Measurements from ENCODE around the gene SLC25A28.
"Not testable (repeated sequence)": the region's sequence is repeated elsewhere in the genome, so short reads cannot be mapped to it uniquely, and the experiment has no call there.

Gene SLC25A28

GRCh38 chr10:99629625-99629978 lies 9.4 kb upstream of the SLC25A28 start:
- FAIRE-seq: peak; percentile 65
- no peak for DNase-seq (ENCODE audit: insufficient read length, low spot score)

GRCh38 chr10:99628923-99629624 lies 8.8 kb upstream of the SLC25A28 start:
- DNase-seq (ENCODE audit: insufficient read length, low spot score) (no peak), FAIRE-seq (no peak)
- TF ChIP-seq POLR2AphosphoS5 (IDR thresholded peaks at IDR 0.05; ENCODE audit: low read depth, low read length) (no peak), POLR2A (IDR thresholded peaks at IDR 0.05; ENCODE audit: low read depth, low read length) (no peak), SPI1 (IDR thresholded peaks at IDR 0.05; ENCODE audit: low read depth, low read length) (no peak), POU2F2 (IDR thresholded peaks at IDR 0.05; ENCODE audit: low read depth, low read length) (no peak), TAF1 (IDR thresholded peaks at IDR 0.05; ENCODE audit: low read depth, low read length) (no peak), PAX5 (IDR thresholded peaks at IDR 0.05; ENCODE audit: insufficient read depth, low read length, severe bottlenecking) (no peak)

More at GRCh38 chr10:99629625-99629978, 9.4 kb upstream of the SLC25A28 start:
- TF ChIP-seq TAF1 (IDR thresholded peaks at IDR 0.05; ENCODE audit: low read depth, low read length) (no peak), SPI1 (IDR thresholded peaks at IDR 0.05; ENCODE audit: low read depth, low read length) (no peak), POLR2A (IDR thresholded peaks at IDR 0.05; ENCODE audit: low read depth, low read length) (no peak)

- not testable (repeated sequence) for DNase-seq (ENCODE audit: insufficient read length, low spot score); FAIRE-seq
These were observed 4.9 kb upstream of the SLC25A28 start for GRCh38 chr10:99625124-99625523.

GRCh38 chr10:99623919-99624318 lies 3.7 kb upstream of the SLC25A28 start:
- FAIRE-seq (no peak), DNase-seq (ENCODE audit: insufficient read length, low spot score) (no peak)
- TF ChIP-seq POU2F2 (IDR thresholded peaks at IDR 0.05; ENCODE audit: low read depth, low read length) (no peak), TAF1 (IDR thresholded peaks at IDR 0.05; ENCODE audit: low read depth, low read length) (no peak), POLR2AphosphoS5 (IDR thresholded peaks at IDR 0.05; ENCODE audit: low read depth, low read length) (no peak), POLR2A (IDR thresholded peaks at IDR 0.05; ENCODE audit: low read depth, low read length) (no peak)

- DNase-seq (ENCODE audit: insufficient read length, low spot score) (no peak), FAIRE-seq (no peak)
- TF ChIP-seq POLR2A (IDR thresholded peaks at IDR 0.05; ENCODE audit: low read depth, low read length) (no peak), TAF1 (IDR thresholded peaks at IDR 0.05; ENCODE audit: low read depth, low read length) (no peak), POLR2AphosphoS5 (IDR thresholded peaks at IDR 0.05; ENCODE audit: low read depth, low read length) (0 out of 2 replicates have a peak, but pooled peaks have one; percentile 7), POU2F2 (IDR thresholded peaks at IDR 0.05; ENCODE audit: low read depth, low read length) (no peak)
These were observed 1.4 kb upstream of the SLC25A28 start for GRCh38 chr10:99621454-99622251.

- peak; percentile 87 for TF ChIP-seq POLR2AphosphoS5 (IDR thresholded peaks at IDR 0.05; ENCODE audit: low read depth, low read length)
- no peak for TF ChIP-seq PAX5 (IDR thresholded peaks at IDR 0.05; ENCODE audit: insufficient read depth, low read length, severe bottlenecking)
- peak; percentile 80 for TF ChIP-seq POLR2A (IDR thresholded peaks at IDR 0.05; ENCODE audit: low read depth, low read length)
- TF ChIP-seq TAF1 (IDR thresholded peaks at IDR 0.05; ENCODE audit: low read depth, low read length): peak; percentile 61; the same call in 1 of the 2 replicates
- peak; percentile 22 for TF ChIP-seq POU2F2 (IDR thresholded peaks at IDR 0.05; ENCODE audit: low read depth, low read length)
- 0 out of 2 replicates have a peak, but pooled peaks have one; percentile 17 for TF ChIP-seq SPI1 (IDR thresholded peaks at IDR 0.05; ENCODE audit: low read depth, low read length)
- DNase-seq (ENCODE audit: insufficient read length, low spot score): peak; percentile 82
- no peak for FAIRE-seq
These were observed 643 bp upstream of the SLC25A28 start for GRCh38 chr10:99620711-99621453.

- FAIRE-seq: peak; percentile 68
- TF ChIP-seq SPI1 (IDR thresholded peaks at IDR 0.05; ENCODE audit: low read depth, low read length): 0 out of 2 replicates have a peak, but pooled peaks have one; percentile 48
- no peak for TF ChIP-seq PAX5 (IDR thresholded peaks at IDR 0.05; ENCODE audit: insufficient read depth, low read length, severe bottlenecking)
- TF ChIP-seq POLR2AphosphoS5 (IDR thresholded peaks at IDR 0.05; ENCODE audit: low read depth, low read length): no peak
- no peak for DNase-seq (ENCODE audit: insufficient read length, low spot score)
These were observed 994 bp downstream of the SLC25A28 start for GRCh38 chr10:99619090-99619800.

- FAIRE-seq (no peak), DNase-seq (ENCODE audit: insufficient read length, low spot score) (no peak)
- TF ChIP-seq TAF1 (IDR thresholded peaks at IDR 0.05; ENCODE audit: low read depth, low read length): no peak
- TF ChIP-seq POLR2A (IDR thresholded peaks at IDR 0.05; ENCODE audit: low read depth, low read length): no peak
- TF ChIP-seq POLR2AphosphoS5 (IDR thresholded peaks at IDR 0.05; ENCODE audit: low read depth, low read length): no peak
- TF ChIP-seq POU2F2 (IDR thresholded peaks at IDR 0.05; ENCODE audit: low read depth, low read length): no peak
- no peak for TF ChIP-seq PAX5 (IDR thresholded peaks at IDR 0.05; ENCODE audit: insufficient read depth, low read length, severe bottlenecking)
- TF ChIP-seq SPI1 (IDR thresholded peaks at IDR 0.05; ENCODE audit: low read depth, low read length): no peak
These were observed 2.5 kb downstream of the SLC25A28 start for GRCh38 chr10:99617696-99618095.

- FAIRE-seq (no peak), DNase-seq (ENCODE audit: insufficient read length, low spot score) (no peak)
- TF ChIP-seq TAF1 (IDR thresholded peaks at IDR 0.05; ENCODE audit: low read depth, low read length) (no peak), POLR2A (IDR thresholded peaks at IDR 0.05; ENCODE audit: low read depth, low read length) (no peak), SPI1 (IDR thresholded peaks at IDR 0.05; ENCODE audit: low read depth, low read length) (no peak), PAX5 (IDR thresholded peaks at IDR 0.05; ENCODE audit: insufficient read depth, low read length, severe bottlenecking) (no peak), POU2F2 (IDR thresholded peaks at IDR 0.05; ENCODE audit: low read depth, low read length) (no peak), POLR2AphosphoS5 (IDR thresholded peaks at IDR 0.05; ENCODE audit: low read depth, low read length) (no peak)
These were observed 4.8 kb downstream of the SLC25A28 start for GRCh38 chr10:99615426-99615825.

Measured in GM12891 (cell line).